HAP-1 (cell line): Measurements from ENCODE around the gene DCAF17.

Experiments
- DNase-seq, 2 experiments: peaks; one replicate each; pipeline ENCODE4 v3.0.0-alpha.2; 2016 to 2020; ENCODE audit warnings: low spot score in 2 of 2
- H3K27me3 ChIP-seq: fragments of 250-450 bp; sonication (Bioruptor Pico); 2 replicates; pipeline ENCODE4 v1.5.1; 2020; ENCODE audit warnings: low read depth, mild to moderate bottlenecking, moderate library complexity
- H3K36me3 ChIP-seq: fragments of 250-450 bp; sonication (Bioruptor Pico); replicated peaks from 2 replicates; pipeline ENCODE4 v1.5.1; 2020; ENCODE audit warnings: mild to moderate bottlenecking
- H3K4me1 ChIP-seq: fragments of 250-450 bp; sonication (Bioruptor Pico); 2 replicates; pipeline ENCODE4 v1.5.1; 2020; ENCODE audit warnings: mild to moderate bottlenecking
- H3K4me3 ChIP-seq: fragments of 250-450 bp; sonication (Bioruptor Pico); 2 replicates; pipeline ENCODE4 v1.5.1; 2020; ENCODE audit warnings: mild to moderate bottlenecking, moderate library complexity
- H3K9me3 ChIP-seq: fragments of 250-450 bp; sonication (Bioruptor Pico); 2 replicates; pipeline ENCODE4 v1.5.1; 2020; ENCODE audit warnings: mild to moderate bottlenecking, moderate library complexity
- in situ Hi-C: fragments of 300-500 bp; cut with MboI; formaldehyde crosslinking; loops from 3 replicates; pipeline ENCODE4 v1.14.3; 2020; ENCODE audit warnings: low sequenced_read_pairs, inconsistent platforms, mixed read lengths

Gene DCAF17

DNA sequence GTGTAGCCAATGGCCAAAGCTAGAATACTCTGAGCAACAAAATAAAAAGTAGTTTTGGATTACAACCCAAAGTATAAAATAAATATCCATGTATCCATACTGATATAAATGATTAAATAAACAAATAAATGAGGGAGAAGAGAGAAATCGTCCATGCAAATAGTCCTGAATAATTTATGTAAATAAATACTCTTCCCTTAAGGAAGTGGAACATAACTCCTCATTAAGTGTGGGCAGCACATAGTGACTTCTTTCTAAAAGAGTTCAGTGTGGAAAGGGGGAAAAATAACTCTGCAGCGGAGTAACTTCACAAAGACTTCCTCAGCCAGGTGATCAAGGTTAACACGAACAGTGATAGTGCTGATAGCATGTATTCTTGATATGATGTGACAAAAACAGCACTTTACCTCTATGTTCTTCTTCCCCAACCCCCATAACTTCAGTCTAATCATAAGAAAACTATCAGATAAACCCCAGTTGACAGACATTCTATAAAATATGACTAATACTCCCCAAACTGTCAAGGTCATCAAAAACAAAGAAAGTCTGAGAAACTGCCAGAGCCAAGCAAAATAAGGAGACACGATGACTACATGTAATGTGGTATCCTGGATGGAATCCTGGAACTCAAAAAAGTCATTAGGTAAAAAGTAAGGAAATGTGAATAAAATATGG is 31.0 kb upstream of the DCAF17 start:
- Histone ChIP-seq H3K27me3 (no peaks in the 10 kb centered on the region), H3K9me3 (peaks cover 3% of the 10 kb centered on the region; the same call in 1 of the 2 replicates), H3K36me3 (no peaks in the 10 kb centered on the region; the same call in 1 of the 2 replicates), H3K4me3 (no peak overlapping the region), H3K4me1 (peaks cover 10% of the 10 kb centered on the region)
- in situ Hi-C loops, result loop anchor here (25.0 kb wide), 1 partner anchor 241 kb away; the partner anchor contains the start of gene TLK1
- DNase-seq, result no peak

DNA sequence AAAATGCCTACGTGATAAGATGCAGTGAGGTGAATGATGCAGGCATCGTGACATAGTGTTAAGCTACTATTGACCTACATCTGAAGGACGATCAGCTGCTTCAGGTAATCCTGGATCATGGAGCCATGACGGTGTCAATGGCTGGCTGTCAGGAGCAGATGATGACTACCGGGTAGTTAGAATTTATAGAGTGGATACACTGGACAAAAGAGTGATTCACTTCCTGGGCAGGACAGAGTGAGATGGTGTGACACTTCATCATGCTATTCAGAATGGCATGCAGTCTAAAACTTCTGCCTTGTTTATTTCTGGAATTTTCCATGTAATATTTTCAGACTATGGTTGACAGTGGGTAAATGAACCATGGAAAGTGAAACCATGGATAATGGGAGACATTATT is 29.8 kb upstream of the DCAF17 start:
- Histone ChIP-seq H3K4me1 (peaks cover 12% of the 10 kb centered on the region), H3K4me3 (no peak overlapping the region), H3K36me3 (no peaks in the 10 kb centered on the region; the same call in 1 of the 2 replicates), H3K9me3 (peaks cover 3% of the 10 kb centered on the region; the same call in 1 of the 2 replicates), H3K27me3 (no peaks in the 10 kb centered on the region)
- in situ Hi-C loops, result loop anchor here (25.0 kb wide), 1 partner anchor 242 kb away; the partner anchor contains the start of gene TLK1
- DNase-seq, result no peak

DNA sequence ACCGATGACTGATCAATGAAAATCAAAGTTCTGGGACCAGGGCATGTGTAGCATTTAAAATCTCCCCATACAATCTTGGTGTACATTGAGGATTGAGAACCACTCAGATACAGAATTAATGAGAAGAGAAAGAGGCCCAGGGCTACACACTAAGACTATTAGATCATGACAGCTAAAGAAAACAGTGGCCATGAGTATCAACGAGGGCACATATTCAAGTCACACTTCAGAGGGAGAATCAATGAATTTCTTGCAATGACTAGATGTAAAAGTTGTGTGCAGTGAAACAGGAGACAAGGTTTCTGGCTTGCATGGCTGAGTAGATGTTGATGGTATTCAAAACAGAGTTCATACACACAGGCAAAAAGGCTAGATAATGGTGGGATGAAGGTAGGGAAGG is 29.3 kb upstream of the DCAF17 start:
- no peak overlapping the region for H3K4me3 ChIP-seq
- in situ Hi-C loops, result loop anchor here (25.0 kb wide), 1 partner anchor 242 kb away; the partner anchor contains the start of gene TLK1
- no peaks in the 10 kb centered on the region; the same call in 1 of the 2 replicates for H3K36me3 ChIP-seq
- peaks cover 3% of the 10 kb centered on the region; the same call in 1 of the 2 replicates for H3K9me3 ChIP-seq
- peaks cover 16% of the 10 kb centered on the region for H3K4me1 ChIP-seq
- DNase-seq, result no peak
- no peaks in the 10 kb centered on the region for H3K27me3 ChIP-seq

DNA sequence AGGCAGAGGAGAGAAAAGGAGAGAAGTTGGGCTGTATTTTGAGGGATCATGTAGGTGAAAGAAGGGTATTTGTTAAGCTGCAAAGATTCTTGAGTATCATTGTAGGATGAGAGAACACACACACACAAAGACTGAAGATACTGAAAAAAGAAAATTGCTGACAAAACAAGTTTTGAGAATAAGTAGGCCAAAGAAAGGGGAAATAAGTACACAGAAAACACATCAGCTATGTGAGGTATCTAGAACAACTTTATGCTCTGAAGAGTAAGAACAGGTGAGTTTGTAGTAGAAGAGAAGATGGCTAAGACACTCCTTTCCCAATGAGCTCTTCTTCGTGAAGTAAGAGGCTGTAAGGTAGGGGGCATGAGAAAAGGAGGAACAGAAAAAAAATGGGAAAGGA is 28.5 kb upstream of the DCAF17 start:
- Histone ChIP-seq H3K9me3 (peaks cover 3% of the 10 kb centered on the region; the same call in 1 of the 2 replicates), H3K4me3 (no peak overlapping the region), H3K27me3 (no peaks in the 10 kb centered on the region), H3K4me1 (peaks cover 16% of the 10 kb centered on the region), H3K36me3 (no peaks in the 10 kb centered on the region; the same call in 1 of the 2 replicates)
- in situ Hi-C loops, result loop anchor here (25.0 kb wide), 1 partner anchor 243 kb away; the partner anchor contains the start of gene TLK1
- no peak for DNase-seq

DNA sequence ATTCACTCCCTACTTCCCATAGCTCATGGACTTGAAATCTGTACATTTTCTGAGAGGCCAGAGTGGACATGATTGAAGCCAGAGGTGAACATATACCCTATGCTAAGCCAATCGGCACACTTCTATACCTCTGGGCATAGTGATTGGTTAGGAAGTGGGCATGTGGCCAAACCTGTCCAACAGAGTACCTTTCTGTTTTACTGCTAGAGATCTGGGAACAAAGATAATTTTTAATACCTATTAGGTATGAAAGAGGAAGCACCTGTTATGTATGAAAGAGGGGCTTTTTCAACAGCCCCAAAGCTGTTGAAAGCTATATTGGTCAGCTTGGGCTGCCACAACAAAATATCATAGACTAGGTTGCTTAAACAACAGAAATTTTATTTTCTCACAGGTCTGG is 28.0 kb upstream of the DCAF17 start:
- H3K27me3 ChIP-seq, result no peaks in the 10 kb centered on the region
- in situ Hi-C loops, result loop anchor here (25.0 kb wide), 1 partner anchor 244 kb away; the partner anchor contains the start of gene TLK1
- peaks cover 18% of the 10 kb centered on the region for H3K4me1 ChIP-seq
- H3K4me3 ChIP-seq, result no peak overlapping the region
- peaks cover 3% of the 10 kb centered on the region; the same call in 1 of the 2 replicates for H3K9me3 ChIP-seq
- no peaks in the 10 kb centered on the region; the same call in 1 of the 2 replicates for H3K36me3 ChIP-seq
- no peak for DNase-seq

DNA sequence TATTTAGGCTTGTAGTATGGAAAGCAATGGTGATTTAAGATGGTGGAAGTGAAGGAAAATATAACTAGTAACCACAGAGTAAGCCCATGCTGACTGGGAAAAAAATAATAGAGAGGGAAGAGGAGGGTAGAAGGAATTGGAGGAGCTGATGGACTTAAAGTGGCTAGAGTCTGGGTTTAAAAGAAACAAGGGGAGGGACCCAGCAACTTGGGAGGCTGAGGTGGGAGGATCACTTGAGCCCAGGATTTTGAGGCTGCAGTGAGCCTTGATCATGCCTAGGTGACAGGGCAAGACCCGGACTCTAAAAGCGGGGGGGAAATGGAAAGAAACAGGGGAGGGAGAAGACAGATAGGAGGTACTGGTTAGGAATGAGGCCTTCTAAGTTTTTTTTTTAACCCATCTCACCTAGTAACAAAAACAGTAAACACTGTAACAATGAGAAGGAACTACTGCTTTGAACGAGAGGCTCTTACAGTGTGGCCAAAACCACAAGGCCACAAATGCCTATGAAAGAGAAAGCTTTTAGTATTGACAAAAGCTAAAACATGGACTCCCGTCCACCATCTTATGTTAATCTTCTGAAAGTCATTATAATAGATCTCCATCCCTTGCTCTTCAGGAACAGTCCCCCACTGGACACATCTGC is 26.9 kb upstream of the DCAF17 start:
- no peaks in the 10 kb centered on the region for H3K27me3 ChIP-seq
- no peaks in the 10 kb centered on the region; the same call in 1 of the 2 replicates for H3K36me3 ChIP-seq
- H3K4me3 ChIP-seq, result no peak overlapping the region
- peaks cover 21% of the 10 kb centered on the region for H3K4me1 ChIP-seq
- no peaks in the 10 kb centered on the region for H3K9me3 ChIP-seq
- no peak for DNase-seq
- in situ Hi-C loops, result loop anchor here (25.0 kb wide), 1 partner anchor 245 kb away; the partner anchor contains the start of gene TLK1

DNA sequence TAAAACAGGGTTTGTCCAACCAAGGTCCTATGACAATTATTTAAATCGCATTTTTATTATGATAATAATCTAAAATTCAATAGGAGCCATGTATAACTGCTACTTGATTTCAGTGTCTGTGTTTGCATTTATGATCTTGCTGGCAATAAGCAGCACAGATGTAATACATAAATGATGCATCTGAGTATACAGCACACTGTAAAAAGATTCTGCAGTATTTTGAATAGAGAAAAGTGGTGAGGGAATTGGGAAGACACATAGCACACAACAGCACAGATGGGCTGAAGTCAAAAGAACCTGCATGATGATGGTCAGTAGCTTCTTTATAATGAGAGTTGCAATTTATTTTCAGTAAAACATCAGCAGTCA is 26.4 kb upstream of the DCAF17 start:
- in situ Hi-C loops, result loop anchor here (25.0 kb wide), 1 partner anchor 245 kb away; the partner anchor contains the start of gene TLK1
- Histone ChIP-seq H3K4me3 (no peak overlapping the region), H3K36me3 (no peaks in the 10 kb centered on the region; the same call in 1 of the 2 replicates), H3K4me1 (peaks cover 21% of the 10 kb centered on the region), H3K9me3 (no peaks in the 10 kb centered on the region), H3K27me3 (no peaks in the 10 kb centered on the region)
- DNase-seq, result no peak

DNA sequence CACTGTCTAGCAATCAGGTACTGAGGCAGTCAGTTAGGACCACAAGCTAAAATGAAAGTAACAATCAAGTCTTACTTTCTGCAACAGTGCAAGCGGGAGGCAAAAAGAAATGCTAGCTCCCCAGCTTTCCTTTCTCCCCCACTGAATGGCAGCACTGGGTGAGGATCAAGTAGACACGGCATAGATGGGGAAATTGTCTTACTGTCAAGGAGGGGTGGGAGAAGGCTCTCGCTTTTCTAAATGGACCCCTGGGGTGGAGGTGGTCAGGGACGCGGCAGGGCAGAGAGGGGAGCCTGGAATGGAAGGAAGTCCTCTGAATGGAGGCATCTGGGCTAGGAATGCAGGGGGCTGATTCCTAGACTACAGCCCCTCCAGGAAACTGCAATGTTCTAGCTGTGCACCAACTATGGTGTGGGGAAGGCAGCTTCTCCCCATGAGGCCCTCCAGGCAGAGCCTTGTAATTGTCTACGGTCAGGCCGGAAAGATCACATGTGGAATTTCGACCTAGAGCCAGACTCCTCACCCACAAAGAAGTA is 24.5 kb upstream of the DCAF17 start:
- H3K9me3 ChIP-seq, result no peaks in the 10 kb centered on the region
- peak; percentile 77 to 86 for DNase-seq
- no peaks in the 10 kb centered on the region for H3K27me3 ChIP-seq
- peak overlapping the region; percentile 10 for H3K4me3 ChIP-seq
- in situ Hi-C loops, result loop anchor here (25.0 kb wide), 1 partner anchor 247 kb away; the partner anchor contains the start of gene TLK1
- H3K4me1 ChIP-seq, result peaks cover 21% of the 10 kb centered on the region
- H3K36me3 ChIP-seq, result no peaks in the 10 kb centered on the region

DNA sequence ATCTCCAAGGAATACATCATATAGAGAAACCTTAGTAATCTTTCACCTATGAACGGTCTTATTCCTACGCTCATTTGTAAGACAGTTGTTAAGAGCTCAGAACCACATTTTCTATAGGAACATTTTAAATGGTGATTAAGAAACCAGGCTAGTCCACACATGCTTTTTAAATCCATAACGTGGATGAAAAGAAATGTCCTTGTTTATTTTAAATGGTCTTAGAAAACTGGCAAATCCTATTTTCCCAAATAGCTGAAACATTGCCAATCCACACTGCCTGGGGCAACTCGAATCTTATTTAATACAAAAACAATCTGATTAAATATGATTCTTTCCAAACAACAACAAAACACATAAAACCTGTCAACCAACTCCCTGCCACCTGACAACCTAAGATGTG is 23.9 kb upstream of the DCAF17 start:
- in situ Hi-C loops, result loop anchor here (25.0 kb wide), 1 partner anchor 248 kb away; the partner anchor contains the start of gene TLK1
- Histone ChIP-seq H3K4me1 (peaks cover 21% of the 10 kb centered on the region), H3K27me3 (no peaks in the 10 kb centered on the region), H3K4me3 (no peak overlapping the region), H3K9me3 (no peaks in the 10 kb centered on the region), H3K36me3 (no peaks in the 10 kb centered on the region)
- DNase-seq, result peak; percentile 71 to 95

DNA sequence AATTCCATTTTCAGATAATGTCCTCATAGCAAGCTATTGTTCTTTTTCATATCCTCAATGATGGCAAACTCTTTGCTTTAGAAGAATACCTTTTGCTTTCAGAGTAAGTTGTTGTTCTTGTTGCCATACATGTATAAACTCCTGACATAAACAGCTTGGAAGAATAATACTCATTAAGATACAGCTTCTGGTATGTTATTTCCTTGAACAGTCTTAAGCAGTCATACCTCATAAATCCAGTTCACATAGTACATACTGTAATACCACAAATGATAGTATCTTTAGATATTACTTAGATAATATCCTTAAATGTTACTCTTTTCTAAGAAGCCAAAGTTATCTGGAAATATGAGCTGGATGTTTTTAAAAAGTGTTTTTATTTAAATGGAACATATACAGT is 23.4 kb upstream of the DCAF17 start:
- no peak overlapping the region for H3K4me3 ChIP-seq
- peak in 1 of 2 experiments; percentile 15 for DNase-seq
- no peaks in the 10 kb centered on the region for H3K36me3 ChIP-seq
- no peaks in the 10 kb centered on the region for H3K27me3 ChIP-seq
- H3K4me1 ChIP-seq, result peaks cover 21% of the 10 kb centered on the region
- in situ Hi-C loops, result loop anchor here (25.0 kb wide), 1 partner anchor 248 kb away; the partner anchor contains the start of gene TLK1
- H3K9me3 ChIP-seq, result no peaks in the 10 kb centered on the region

DNA sequence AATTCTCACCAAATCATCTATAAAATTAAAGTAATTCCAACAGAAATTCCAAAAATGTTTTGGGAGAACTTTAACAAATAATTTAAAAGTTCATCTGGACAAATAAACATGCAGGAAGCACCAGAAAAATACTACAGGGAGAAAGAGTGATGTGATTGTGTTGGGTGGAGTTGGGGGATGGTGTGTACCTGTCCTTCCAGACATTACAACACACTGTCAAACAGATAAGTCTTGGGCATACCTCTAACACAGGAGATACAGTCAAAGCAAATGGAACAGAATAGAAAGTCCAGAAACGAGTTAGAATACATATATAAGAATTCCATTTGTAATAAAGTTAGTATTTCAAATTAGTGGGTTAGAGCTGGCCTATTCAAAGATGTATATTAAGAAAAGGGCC is 22.8 kb upstream of the DCAF17 start:
- in situ Hi-C loops, result loop anchor here (25.0 kb wide), 1 partner anchor 249 kb away; the partner anchor contains the start of gene TLK1
- DNase-seq, result no peak
- H3K27me3 ChIP-seq, result no peaks in the 10 kb centered on the region

DNA sequence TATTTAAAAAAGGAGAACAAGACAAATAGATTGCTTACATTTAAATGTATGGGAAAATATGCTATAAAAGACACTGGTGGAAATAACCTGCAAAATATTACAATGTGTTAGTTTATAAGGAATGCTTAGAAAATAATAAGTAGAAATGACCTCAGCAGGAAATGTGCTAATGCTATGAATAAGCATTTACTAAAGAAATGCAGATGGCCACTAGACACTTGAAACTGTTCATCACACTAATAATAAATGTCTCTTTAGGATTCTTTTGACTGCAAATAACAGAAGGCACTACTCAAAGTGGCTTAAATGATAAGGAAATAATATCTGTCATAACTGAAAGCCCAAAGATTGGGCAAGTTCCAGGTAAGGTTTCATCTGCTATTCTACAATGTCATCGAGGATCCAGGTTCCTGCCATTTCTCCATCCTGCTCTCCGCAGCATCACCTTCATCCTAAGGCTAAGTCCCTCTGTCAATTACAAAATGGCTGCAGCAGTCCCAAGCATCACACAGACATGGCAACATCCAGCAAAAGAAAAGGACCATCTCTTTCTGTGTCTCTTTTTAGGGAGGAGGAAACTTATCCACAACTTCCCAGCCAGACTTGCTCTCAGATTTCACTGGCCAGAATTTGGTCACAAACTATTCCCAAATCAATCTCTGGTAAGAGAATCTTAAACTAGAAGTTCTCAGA is 22.1 kb upstream of the DCAF17 start:
- Histone ChIP-seq H3K4me1 (peaks cover 21% of the 10 kb centered on the region), H3K4me3 (no peak overlapping the region), H3K27me3 (no peaks in the 10 kb centered on the region), H3K9me3 (no peaks in the 10 kb centered on the region), H3K36me3 (no peaks in the 10 kb centered on the region)
- in situ Hi-C loops, result loop anchor here (25.0 kb wide), 1 partner anchor 250 kb away; the partner anchor contains the start of gene TLK1
- DNase-seq, result no peak

More for the DNA sequence above, 22.8 kb upstream of the DCAF17 start:
- Histone ChIP-seq H3K36me3 (no peaks in the 10 kb centered on the region), H3K9me3 (no peaks in the 10 kb centered on the region), H3K4me1 (peaks cover 21% of the 10 kb centered on the region), H3K4me3 (no peak overlapping the region)
